ENCODE results near the gene DHRS3.

The DHRS3 gene

DNA sequence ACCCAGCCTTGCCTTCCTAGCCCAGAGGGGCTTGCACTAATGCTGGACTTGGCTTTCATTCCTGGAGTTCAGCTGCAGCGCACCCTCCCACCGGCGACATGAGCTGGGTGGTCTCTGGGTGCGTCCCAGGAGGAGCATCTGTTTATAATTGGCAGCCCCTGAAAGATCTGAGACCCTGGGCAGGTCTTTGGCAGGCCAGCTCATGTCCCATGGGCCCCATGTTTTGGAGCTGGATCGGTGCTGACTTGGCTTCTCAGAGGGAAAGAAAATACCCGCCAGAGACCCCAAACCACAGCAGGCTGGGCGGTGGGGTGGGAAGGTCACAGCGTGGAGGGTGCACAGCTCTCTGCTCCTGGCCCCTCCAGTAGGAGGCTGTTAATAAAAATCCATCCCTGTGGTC, 29.3 kb downstream of the DHRS3 start:
- H3K27me3 ChIP-seq (ENCODE audit: control insufficient read depth, insufficient read depth, low read length, poor library complexity, severe bottlenecking), result peaks cover 2% of the 10 kb centered on the region
- H3K4me3 ChIP-seq (ENCODE audit: insufficient read depth, low read depth, low read length), result no peak overlapping the region
- H3K36me3 ChIP-seq (ENCODE audit: control insufficient read depth, insufficient read depth, low read length), result no peaks in the 10 kb centered on the region
- H3K27ac ChIP-seq (ENCODE audit: insufficient read depth, low read depth, low read length, poor library complexity, severe bottlenecking), result no peak overlapping the region
- no peaks in the 10 kb centered on the region for H3K9me3 ChIP-seq (ENCODE audit: control insufficient read depth, low read length)
- 92 to 96% methylated on average over 8 of the region's 8 CpGs for WGBS, 2 experiments
- peaks cover 4% of the 10 kb centered on the region for H3K4me1 ChIP-seq (ENCODE audit: control insufficient read depth, insufficient read depth, low read length)

DNA sequence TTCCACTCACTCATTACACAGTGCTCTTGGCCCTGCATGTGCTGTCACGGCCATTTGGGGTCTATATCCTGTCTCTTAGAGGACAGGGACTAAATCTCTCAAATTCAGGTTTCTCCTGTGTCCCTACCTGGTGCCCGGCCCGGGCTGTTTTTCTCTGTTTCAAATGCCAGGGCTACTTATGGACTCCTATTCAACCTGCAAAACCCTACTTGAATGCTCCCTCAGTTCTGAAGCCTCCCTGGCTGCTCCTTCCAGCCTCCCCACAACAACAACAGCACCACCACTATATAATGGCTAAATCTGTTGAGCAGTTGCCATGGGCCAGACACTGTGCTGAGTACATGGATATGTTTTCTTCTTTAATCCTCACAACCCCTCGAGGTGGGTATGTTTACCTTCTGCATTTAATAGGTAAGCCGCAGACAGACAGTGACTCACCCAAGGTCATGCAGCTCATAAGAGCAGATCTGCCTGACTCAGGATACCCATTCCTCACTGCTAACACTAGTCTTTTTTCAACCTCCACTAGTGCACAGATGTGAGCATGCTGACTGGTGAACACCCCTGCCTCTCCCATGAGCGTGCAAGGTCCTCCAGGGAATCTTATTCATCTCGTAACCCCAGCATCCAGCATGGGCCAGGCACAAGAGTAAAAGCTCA, 29.9 kb downstream of the DHRS3 start:
- H3K36me3 ChIP-seq (ENCODE audit: control insufficient read depth, insufficient read depth, low read length), result no peaks in the 10 kb centered on the region
- H3K4me1 ChIP-seq (ENCODE audit: control insufficient read depth, insufficient read depth, low read length), result peaks cover 4% of the 10 kb centered on the region
- no peaks in the 10 kb centered on the region for H3K9me3 ChIP-seq (ENCODE audit: control insufficient read depth, low read length)
- H3K27me3 ChIP-seq (ENCODE audit: control insufficient read depth, insufficient read depth, low read length, poor library complexity, severe bottlenecking), result no peaks in the 10 kb centered on the region
- WGBS, 2 experiments, result 91 to 94% methylated on average over 7 of the region's 7 CpGs
- H3K27ac ChIP-seq (ENCODE audit: insufficient read depth, low read depth, low read length, poor library complexity, severe bottlenecking), result no peak overlapping the region
- no peak overlapping the region for H3K4me3 ChIP-seq (ENCODE audit: insufficient read depth, low read depth, low read length)

DNA sequence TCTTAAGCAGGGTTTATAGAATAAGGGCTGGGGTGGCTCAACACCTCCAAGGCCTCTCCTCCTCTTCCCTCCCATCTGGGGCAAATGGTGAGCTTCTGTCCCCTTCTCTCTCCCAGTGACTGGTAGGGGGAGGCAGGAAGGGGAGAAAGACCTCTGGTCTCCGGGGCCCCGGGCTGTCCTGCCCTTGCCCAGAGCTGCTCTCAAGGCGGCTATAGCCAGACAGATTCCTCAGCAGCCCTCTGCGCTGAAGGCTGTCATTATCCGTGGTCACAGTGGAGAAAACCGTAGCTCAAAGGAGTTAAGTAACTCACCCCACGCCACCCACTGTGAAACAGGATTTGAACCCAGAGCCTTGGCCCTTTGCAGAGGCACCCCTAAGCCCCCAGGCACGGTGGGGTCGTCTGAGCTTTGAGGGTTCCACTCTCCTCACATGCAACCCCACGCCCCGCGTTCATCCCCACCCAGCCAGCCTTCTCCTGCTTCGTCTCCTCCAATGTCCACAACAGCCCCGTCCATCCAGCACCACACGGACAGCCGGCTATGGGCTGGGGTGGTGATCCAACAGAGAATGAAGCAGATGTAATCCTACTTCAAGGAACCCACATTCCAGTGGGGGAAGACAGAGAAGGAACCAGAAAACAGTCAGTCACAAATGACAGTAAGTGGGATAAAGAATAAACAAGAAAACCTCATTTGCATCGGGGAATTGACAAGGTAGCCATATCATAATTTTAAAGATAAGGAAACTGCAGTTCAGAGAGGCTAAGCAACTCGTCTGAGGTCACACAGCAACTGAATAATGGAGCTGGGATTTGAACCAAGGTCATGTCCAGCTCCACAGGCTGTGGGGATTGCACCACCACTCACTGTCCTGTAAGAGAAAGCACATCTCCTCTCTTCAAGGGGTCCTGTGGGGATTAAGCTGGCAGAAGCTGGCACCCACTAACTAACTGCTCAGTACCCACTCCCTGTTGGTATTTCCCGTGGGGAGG, 31.8 kb downstream of the DHRS3 start:
- H3K9me3 ChIP-seq (ENCODE audit: control insufficient read depth, low read length), result no peaks in the 10 kb centered on the region
- WGBS, 2 experiments, result 90 to 91% methylated on average over 19 of the region's 19 CpGs
- no peak overlapping the region for H3K27ac ChIP-seq (ENCODE audit: insufficient read depth, low read depth, low read length, poor library complexity, severe bottlenecking)
- H3K36me3 ChIP-seq (ENCODE audit: control insufficient read depth, insufficient read depth, low read length), result no peaks in the 10 kb centered on the region
- H3K4me3 ChIP-seq (ENCODE audit: insufficient read depth, low read depth, low read length), result no peak overlapping the region
- no peaks in the 10 kb centered on the region for H3K27me3 ChIP-seq (ENCODE audit: control insufficient read depth, insufficient read depth, low read length, poor library complexity, severe bottlenecking)
- peaks cover 1% of the 10 kb centered on the region for H3K4me1 ChIP-seq (ENCODE audit: control insufficient read depth, insufficient read depth, low read length)

DNA sequence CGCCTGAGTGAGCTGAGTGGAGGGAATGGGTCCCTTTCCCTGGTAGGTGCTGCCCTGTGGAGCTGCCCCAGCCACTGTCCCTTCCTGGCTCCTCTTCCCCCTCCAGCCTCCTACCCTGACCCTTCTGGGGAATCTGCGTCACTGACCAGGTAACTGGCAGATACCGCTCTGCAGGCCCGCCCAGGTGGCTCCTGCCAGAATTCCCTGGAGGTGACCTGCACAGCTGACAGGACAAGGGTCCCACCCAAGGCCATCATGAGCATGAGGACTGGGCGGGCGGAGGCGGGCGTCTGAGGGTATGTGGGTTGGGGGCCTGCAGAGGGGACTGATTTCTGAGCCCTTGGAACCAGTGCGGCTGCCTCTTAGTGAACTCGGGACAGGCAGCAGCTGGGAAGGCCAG, 32.5 kb downstream of the DHRS3 start:
- Histone ChIP-seq H3K27me3 (ENCODE audit: control insufficient read depth, insufficient read depth, low read length, poor library complexity, severe bottlenecking) (no peaks in the 10 kb centered on the region), H3K4me1 (ENCODE audit: control insufficient read depth, insufficient read depth, low read length) (no peaks in the 10 kb centered on the region), H3K27ac (ENCODE audit: insufficient read depth, low read depth, low read length, poor library complexity, severe bottlenecking) (no peak overlapping the region), H3K4me3 (ENCODE audit: insufficient read depth, low read depth, low read length) (no peak overlapping the region), H3K9me3 (ENCODE audit: control insufficient read depth, low read length) (no peaks in the 10 kb centered on the region), H3K36me3 (ENCODE audit: control insufficient read depth, insufficient read depth, low read length) (no peaks in the 10 kb centered on the region)
- WGBS, 2 experiments, result 94 to 95% methylated on average over 10 of the region's 10 CpGs

DNA sequence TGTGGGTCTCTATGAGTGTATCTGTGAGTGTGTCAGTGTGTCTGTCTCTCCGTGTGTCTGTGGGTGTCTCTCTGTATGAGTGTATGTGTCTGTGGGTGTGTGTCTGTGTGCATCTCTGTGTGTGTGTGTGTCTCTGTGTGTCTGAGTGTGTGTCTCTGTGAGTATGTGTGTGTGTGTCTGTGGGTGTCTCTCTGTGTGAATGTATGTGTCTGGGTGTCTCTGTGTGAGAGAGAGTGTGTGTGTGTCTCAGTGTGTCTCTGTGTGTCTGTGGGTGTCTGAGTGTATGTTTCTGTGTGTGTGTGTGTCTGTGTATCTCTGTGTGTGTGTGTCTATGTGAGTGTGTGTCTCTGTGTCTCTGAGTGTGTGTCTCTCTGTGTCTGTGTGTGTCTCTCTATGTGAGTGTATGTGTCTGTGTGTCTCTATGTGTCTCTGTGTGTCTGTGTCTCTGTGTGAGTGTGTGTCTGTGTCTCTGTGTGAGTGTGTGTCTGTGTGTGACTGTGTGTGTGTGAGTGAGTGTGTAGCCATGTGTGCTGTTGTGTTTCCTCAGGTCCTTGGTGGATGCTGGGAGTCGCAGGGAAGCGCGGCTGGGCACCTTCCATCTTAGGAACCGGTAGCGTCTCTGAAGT, 33.0 kb downstream of the DHRS3 start:
- 80 to 94% methylated on average over 5 to 6 of the region's 6 CpGs for WGBS, 2 experiments
- no peak overlapping the region for H3K27ac ChIP-seq (ENCODE audit: insufficient read depth, low read depth, low read length, poor library complexity, severe bottlenecking)
- no peak overlapping the region for H3K4me3 ChIP-seq (ENCODE audit: insufficient read depth, low read depth, low read length)
- H3K9me3 ChIP-seq (ENCODE audit: control insufficient read depth, low read length), result no peaks in the 10 kb centered on the region
- H3K4me1 ChIP-seq (ENCODE audit: control insufficient read depth, insufficient read depth, low read length), result no peaks in the 10 kb centered on the region
- no peaks in the 10 kb centered on the region for H3K36me3 ChIP-seq (ENCODE audit: control insufficient read depth, insufficient read depth, low read length)
- H3K27me3 ChIP-seq (ENCODE audit: control insufficient read depth, insufficient read depth, low read length, poor library complexity, severe bottlenecking), result no peaks in the 10 kb centered on the region

DNA sequence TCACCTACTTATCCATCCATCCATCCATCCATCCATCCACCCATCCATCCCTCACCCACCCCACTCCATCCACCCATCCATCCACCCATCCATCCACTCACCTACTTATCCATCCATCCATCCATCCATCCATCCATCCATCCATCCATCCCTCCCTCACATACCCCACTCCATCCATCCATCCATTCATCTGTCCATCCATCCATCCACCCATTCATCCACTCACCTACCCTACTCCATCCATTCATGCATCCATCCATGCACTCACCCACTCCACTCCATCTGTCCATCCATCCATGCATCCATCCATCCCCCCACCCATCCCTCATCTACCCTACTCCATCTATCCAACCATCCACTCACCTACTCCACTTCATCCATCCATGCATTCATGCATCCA, 34.5 kb downstream of the DHRS3 start:
- no peaks in the 10 kb centered on the region for H3K36me3 ChIP-seq (ENCODE audit: control insufficient read depth, insufficient read depth, low read length)
- H3K27ac ChIP-seq (ENCODE audit: insufficient read depth, low read depth, low read length, poor library complexity, severe bottlenecking), result no peak overlapping the region
- H3K27me3 ChIP-seq (ENCODE audit: control insufficient read depth, insufficient read depth, low read length, poor library complexity, severe bottlenecking), result no peaks in the 10 kb centered on the region
- no peaks in the 10 kb centered on the region for H3K9me3 ChIP-seq (ENCODE audit: control insufficient read depth, low read length)
- H3K4me3 ChIP-seq (ENCODE audit: insufficient read depth, low read depth, low read length), result no peak overlapping the region
- H3K4me1 ChIP-seq (ENCODE audit: control insufficient read depth, insufficient read depth, low read length), result no peaks in the 10 kb centered on the region

DNA sequence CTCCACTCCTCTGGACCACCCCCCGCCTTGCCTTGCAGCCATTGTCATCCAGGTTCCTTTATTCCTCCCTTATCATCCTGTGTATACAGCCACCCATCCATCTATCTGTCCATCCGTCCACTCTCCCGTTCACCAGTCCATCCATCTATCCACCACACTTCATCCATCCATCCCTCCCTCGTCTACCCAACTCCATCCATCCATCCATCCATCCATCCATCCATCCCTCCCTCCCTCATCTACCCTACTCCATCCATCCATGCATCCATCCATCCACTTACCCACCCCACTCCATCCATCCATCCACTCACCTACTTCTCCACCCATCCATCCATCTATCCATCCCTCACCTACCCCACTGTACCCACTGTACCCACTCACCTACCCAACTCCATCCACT, 35.4 kb downstream of the DHRS3 start:
- Histone ChIP-seq H3K36me3 (ENCODE audit: control insufficient read depth, insufficient read depth, low read length) (no peaks in the 10 kb centered on the region), H3K9me3 (ENCODE audit: control insufficient read depth, low read length) (no peaks in the 10 kb centered on the region), H3K27me3 (ENCODE audit: control insufficient read depth, insufficient read depth, low read length, poor library complexity, severe bottlenecking) (no peaks in the 10 kb centered on the region), H3K4me3 (ENCODE audit: insufficient read depth, low read depth, low read length) (no peak overlapping the region), H3K27ac (ENCODE audit: insufficient read depth, low read depth, low read length, poor library complexity, severe bottlenecking) (no peak overlapping the region), H3K4me1 (ENCODE audit: control insufficient read depth, insufficient read depth, low read length) (no peaks in the 10 kb centered on the region)
- 92 to 95% methylated on average over 4 of the region's 4 CpGs for WGBS, 2 experiments

DNA sequence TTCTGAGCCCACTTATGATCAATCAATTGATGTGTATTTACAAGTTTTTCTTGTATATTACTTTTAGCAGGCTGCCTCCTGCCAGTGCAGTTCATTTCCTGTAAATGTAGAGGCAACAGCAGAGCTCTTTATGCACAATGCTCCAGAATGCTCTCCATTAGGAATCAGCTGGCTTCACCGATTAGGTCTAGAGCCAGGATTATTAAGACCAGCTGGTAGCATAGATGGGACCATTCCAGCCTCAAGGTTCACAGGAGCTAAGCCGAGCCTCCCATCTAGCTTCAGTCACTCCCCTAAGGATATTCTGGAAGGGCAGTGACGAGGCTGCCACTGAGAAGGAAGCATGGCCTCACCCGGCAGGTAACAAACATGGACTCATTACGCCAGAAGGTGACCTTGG, 36.8 kb downstream of the DHRS3 start:
- H3K27me3 ChIP-seq (ENCODE audit: control insufficient read depth, insufficient read depth, low read length, poor library complexity, severe bottlenecking), result no peaks in the 10 kb centered on the region
- H3K4me1 ChIP-seq (ENCODE audit: control insufficient read depth, insufficient read depth, low read length), result no peaks in the 10 kb centered on the region
- no peak overlapping the region for H3K4me3 ChIP-seq (ENCODE audit: insufficient read depth, low read depth, low read length)
- H3K9me3 ChIP-seq (ENCODE audit: control insufficient read depth, low read length), result no peaks in the 10 kb centered on the region
- no peak overlapping the region for H3K27ac ChIP-seq (ENCODE audit: insufficient read depth, low read depth, low read length, poor library complexity, severe bottlenecking)
- WGBS, 2 experiments, result 91 to 93% methylated on average over 5 of the region's 5 CpGs
- no peaks in the 10 kb centered on the region for H3K36me3 ChIP-seq (ENCODE audit: control insufficient read depth, insufficient read depth, low read length)

DNA sequence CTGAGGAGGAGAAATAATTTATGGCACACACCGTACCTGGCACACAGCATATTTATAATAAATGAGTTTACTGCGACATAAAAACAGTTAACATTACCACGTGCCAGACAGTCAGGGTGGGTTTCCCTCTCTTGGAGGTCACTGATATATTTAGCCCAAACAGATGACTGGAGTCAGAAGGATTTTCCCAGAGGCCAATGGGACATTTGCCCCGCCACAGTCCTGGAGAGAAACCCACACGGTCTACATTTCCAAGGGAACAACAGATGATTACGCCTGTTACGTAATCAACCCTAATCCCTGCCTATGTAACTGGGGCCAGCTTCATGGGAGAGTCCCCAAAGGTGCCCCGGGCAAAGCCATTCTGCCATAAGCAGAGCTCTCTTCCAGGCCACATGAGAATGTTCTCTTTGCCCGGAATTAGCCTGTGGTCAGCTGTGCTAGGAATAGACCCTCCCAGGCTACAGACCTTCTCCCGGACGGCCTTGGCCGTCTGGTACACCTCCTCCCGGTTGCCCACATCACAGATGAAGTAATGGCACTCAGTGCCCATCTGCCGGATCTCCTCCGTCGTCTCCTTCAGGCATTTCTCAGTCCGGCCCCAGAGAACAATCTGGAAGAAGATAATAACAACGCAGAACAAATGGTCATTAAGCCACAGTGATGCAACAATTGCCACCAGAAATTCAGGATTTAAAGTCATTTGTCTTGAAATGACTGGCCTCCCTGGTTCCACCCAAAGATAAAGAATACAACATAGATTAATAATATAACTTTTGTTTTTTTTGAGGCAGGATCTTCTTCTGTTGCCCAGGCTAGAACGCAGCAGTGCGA, 37.7 kb downstream of the DHRS3 start:
- H3K27ac ChIP-seq (ENCODE audit: insufficient read depth, low read depth, low read length, poor library complexity, severe bottlenecking), result no peak overlapping the region

More for the DNA sequence above, 37.7 kb downstream of the DHRS3 start:
- H3K4me1 ChIP-seq (ENCODE audit: control insufficient read depth, insufficient read depth, low read length), result no peaks in the 10 kb centered on the region
- H3K36me3 ChIP-seq (ENCODE audit: control insufficient read depth, insufficient read depth, low read length), result no peaks in the 10 kb centered on the region
- H3K9me3 ChIP-seq (ENCODE audit: control insufficient read depth, low read length), result no peaks in the 10 kb centered on the region
- no peaks in the 10 kb centered on the region for H3K27me3 ChIP-seq (ENCODE audit: control insufficient read depth, insufficient read depth, low read length, poor library complexity, severe bottlenecking)
- H3K4me3 ChIP-seq (ENCODE audit: insufficient read depth, low read depth, low read length), result no peak overlapping the region
- 94 to 95% methylated on average over 20 of the region's 20 CpGs for WGBS, 2 experiments
